22Rv1 (cell line): ENCODE data around the gene KISS1R.

Experiments
- ZFX ChIP-seq: fragments of 450-650 bp; IDR thresholded peaks from 2 replicates; pipeline ENCODE4 v1.6.1; 2017; ENCODE audit warnings: antibody characterized with exemption, borderline replicate concordance
- TF ChIP-seq, protein P1 (sequence below): fragments of 450-650 bp; IDR thresholded peaks from 2 replicates; pipeline ENCODE4 v1.5.1; 2017; ENCODE audit warnings: mild to moderate bottlenecking

DNA sequence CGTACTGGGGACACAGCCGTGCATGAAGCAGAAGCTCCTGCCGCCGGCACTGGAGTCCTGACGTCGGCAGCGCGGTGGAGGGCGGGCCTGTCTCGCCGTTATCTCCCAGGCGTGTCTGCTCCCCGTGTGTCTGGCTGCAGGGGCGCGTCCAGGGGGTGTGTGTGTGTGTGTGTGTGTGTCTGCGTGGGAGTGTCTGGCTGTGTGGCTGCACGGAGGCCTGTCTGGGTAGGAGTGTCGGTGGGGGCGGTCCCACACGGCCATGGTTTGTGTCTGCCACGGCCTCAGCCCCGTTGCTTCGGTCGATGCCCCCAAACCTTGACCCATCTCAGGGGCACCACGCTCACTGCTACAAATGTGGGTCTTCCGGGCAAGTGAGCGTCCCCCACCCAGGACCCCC, 27.0 kb downstream of the KISS1R start:
- TF ChIP-seq, protein P1, sequence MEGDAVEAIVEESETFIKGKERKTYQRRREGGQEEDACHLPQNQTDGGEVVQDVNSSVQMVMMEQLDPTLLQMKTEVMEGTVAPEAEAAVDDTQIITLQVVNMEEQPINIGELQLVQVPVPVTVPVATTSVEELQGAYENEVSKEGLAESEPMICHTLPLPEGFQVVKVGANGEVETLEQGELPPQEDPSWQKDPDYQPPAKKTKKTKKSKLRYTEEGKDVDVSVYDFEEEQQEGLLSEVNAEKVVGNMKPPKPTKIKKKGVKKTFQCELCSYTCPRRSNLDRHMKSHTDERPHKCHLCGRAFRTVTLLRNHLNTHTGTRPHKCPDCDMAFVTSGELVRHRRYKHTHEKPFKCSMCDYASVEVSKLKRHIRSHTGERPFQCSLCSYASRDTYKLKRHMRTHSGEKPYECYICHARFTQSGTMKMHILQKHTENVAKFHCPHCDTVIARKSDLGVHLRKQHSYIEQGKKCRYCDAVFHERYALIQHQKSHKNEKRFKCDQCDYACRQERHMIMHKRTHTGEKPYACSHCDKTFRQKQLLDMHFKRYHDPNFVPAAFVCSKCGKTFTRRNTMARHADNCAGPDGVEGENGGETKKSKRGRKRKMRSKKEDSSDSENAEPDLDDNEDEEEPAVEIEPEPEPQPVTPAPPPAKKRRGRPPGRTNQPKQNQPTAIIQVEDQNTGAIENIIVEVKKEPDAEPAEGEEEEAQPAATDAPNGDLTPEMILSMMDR: no peak
- TF ChIP-seq ZFX: no peak
